KMS-11 (cell line): Measurements from ENCODE around the gene SLC27A6.

Experiments
- H2AFZ ChIP-seq: fragments of 200-600 bp; sonication (generic); 2 replicates; pipeline ENCODE4 v1.6.1; 2016; ENCODE audit warnings: antibody characterized with exemption, mixed run types, low read depth
- H3K27ac ChIP-seq: fragments of 200-600 bp; sonication (generic); 2 replicates; pipeline ENCODE4 v1.6.1; 2016; ENCODE audit warnings: mild to moderate bottlenecking, mixed run types
- H3K27me3 ChIP-seq: fragments of 200-600 bp; sonication (generic); 2 replicates; pipeline ENCODE4 v1.6.1; 2017; ENCODE audit warnings: mild to moderate bottlenecking, low read depth, mixed run types, moderate library complexity; ENCODE audit not compliant: insufficient read depth
- H3K36me3 ChIP-seq: fragments of 200-600 bp; sonication (generic); 2 replicates; pipeline ENCODE4 v1.6.1; 2017; ENCODE audit warnings: mild to moderate bottlenecking, mixed run types; ENCODE audit not compliant: insufficient read depth
- H3K4me1 ChIP-seq: fragments of 200-600 bp; sonication (generic); 2 replicates; pipeline ENCODE4 v1.6.1; 2016; ENCODE audit warnings: mild to moderate bottlenecking, low read depth, mixed run types; ENCODE audit not compliant: poor library complexity, severe bottlenecking
- H3K4me2 ChIP-seq: fragments of 200-600 bp; sonication (generic); 2 replicates; pipeline ENCODE4 v1.7.0; 2016; ENCODE audit warnings: mild to moderate bottlenecking, mixed run types
- H3K4me3 ChIP-seq: fragments of 200-600 bp; sonication (generic); IDR thresholded peaks from 2 replicates; pipeline ENCODE4 v1.6.1; 2017; ENCODE audit warnings: low read depth, low read length, mixed read lengths; ENCODE audit not compliant: insufficient read depth
- H3K79me2 ChIP-seq: fragments of 200-600 bp; sonication (generic); 2 replicates; pipeline ENCODE4 v1.6.1; 2016; ENCODE audit warnings: low read depth, mixed run types; ENCODE audit not compliant: insufficient read depth
- H3K9ac ChIP-seq: fragments of 200-600 bp; sonication (generic); 2 replicates; pipeline ENCODE4 v1.6.1; 2016; ENCODE audit warnings: mild to moderate bottlenecking, mixed run types
- H4K20me1 ChIP-seq: fragments of 200-600 bp; sonication (generic); 2 replicates; pipeline ENCODE4 v1.6.1; 2016; ENCODE audit warnings: mild to moderate bottlenecking, mixed run types; ENCODE audit not compliant: insufficient read depth
- TF ChIP-seq, protein P1 (sequence below): fragments of 200-600 bp; sonication (generic); conservative IDR thresholded peaks from 2 replicates; pipeline ENCODE4 v1.6.1; 2017; ENCODE audit warnings: low read depth, mild to moderate bottlenecking, antibody characterized with exemption, low read length, moderate library complexity, mixed read lengths

SLC27A6 gene, protein sequence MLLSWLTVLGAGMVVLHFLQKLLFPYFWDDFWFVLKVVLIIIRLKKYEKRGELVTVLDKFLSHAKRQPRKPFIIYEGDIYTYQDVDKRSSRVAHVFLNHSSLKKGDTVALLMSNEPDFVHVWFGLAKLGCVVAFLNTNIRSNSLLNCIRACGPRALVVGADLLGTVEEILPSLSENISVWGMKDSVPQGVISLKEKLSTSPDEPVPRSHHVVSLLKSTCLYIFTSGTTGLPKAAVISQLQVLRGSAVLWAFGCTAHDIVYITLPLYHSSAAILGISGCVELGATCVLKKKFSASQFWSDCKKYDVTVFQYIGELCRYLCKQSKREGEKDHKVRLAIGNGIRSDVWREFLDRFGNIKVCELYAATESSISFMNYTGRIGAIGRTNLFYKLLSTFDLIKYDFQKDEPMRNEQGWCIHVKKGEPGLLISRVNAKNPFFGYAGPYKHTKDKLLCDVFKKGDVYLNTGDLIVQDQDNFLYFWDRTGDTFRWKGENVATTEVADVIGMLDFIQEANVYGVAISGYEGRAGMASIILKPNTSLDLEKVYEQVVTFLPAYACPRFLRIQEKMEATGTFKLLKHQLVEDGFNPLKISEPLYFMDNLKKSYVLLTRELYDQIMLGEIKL

DNA sequence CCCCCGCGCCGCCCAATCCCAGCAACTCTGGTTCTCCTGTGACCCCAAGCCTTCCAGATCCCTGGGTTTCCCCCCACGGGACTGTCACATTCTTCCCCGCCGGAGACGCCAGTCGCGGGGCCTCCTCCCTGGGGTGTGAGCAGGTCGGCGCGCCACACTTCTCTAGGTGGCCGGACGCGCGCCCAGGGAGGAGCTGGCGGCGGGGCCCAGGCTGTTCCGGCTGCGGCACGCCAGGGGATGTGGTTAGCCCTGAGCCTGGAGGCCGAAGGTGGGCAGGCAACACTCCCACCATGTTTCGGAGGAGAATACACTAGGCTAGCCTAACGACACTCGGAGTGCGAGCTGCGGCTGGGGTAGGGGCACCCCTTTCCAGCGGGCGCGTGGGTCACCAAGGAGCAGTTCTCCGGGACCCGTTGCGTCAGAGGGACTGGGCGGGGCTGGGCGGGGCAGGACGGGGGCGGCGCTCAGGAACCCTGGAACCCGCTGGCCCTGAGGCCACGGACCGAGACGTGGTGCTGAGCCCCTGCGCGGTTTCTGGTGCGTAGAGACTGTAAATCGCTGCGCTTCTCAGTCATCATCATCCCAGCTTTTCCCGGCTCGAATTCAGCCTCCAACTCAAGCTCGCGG, at the start of gene SLC27A6:
SLC27A6 (plus strand) TSS at position 478 of the 627 bp plus-strand sequence. CDS start 650 bp downstream, outside the sequence.
- TF ChIP-seq, protein P1, sequence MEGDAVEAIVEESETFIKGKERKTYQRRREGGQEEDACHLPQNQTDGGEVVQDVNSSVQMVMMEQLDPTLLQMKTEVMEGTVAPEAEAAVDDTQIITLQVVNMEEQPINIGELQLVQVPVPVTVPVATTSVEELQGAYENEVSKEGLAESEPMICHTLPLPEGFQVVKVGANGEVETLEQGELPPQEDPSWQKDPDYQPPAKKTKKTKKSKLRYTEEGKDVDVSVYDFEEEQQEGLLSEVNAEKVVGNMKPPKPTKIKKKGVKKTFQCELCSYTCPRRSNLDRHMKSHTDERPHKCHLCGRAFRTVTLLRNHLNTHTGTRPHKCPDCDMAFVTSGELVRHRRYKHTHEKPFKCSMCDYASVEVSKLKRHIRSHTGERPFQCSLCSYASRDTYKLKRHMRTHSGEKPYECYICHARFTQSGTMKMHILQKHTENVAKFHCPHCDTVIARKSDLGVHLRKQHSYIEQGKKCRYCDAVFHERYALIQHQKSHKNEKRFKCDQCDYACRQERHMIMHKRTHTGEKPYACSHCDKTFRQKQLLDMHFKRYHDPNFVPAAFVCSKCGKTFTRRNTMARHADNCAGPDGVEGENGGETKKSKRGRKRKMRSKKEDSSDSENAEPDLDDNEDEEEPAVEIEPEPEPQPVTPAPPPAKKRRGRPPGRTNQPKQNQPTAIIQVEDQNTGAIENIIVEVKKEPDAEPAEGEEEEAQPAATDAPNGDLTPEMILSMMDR: no peak
- Histone ChIP-seq H3K4me2 (no peak within 1 kb of the TSS), H3K79me2 (no peaks in the 10 kb centered on the region), H3K4me3 (no peak within 1 kb of the TSS), H3K27me3 (no peaks in the 10 kb centered on the region), H3K9ac (no peak within 1 kb of the TSS), H3K36me3 (no peaks in the 10 kb centered on the region), H4K20me1 (no peaks in the 10 kb centered on the region), H3K4me1 (no peaks in the 10 kb centered on the region), H2AFZ (no peak within 1 kb of the TSS), H3K27ac (no peak within 1 kb of the TSS)

DNA sequence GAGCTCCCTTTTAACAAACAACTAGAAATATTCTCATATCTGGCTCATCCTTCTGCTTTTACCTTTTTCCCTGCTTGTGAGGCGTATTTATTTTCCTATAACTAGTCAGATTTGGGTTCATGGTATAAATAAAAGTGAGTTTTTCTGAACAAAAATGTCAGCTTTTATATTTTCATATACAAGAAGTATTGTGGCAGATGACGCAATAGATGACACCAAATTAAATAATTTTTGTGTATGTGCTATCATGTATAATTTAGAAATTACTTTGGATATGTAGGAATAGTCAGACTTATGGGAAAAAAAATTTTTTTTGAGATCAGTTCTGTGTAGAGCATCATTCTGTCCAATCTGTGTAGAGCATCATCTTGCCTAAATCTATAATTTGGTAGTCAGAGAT, 45.7 kb upstream of the SLC27A6 start:
- Histone ChIP-seq H3K4me1 (no peaks in the 10 kb centered on the region), H3K27me3 (no peaks in the 10 kb centered on the region), H3K36me3 (no peaks in the 10 kb centered on the region), H3K27ac (no peak overlapping the region), H3K9ac (no peak overlapping the region), H3K4me3 (no peak overlapping the region), H3K4me2 (no peak overlapping the region), H2AFZ (no peak overlapping the region), H3K79me2 (no peaks in the 10 kb centered on the region), H4K20me1 (no peaks in the 10 kb centered on the region)
- TF ChIP-seq, protein P1: no peak

DNA sequence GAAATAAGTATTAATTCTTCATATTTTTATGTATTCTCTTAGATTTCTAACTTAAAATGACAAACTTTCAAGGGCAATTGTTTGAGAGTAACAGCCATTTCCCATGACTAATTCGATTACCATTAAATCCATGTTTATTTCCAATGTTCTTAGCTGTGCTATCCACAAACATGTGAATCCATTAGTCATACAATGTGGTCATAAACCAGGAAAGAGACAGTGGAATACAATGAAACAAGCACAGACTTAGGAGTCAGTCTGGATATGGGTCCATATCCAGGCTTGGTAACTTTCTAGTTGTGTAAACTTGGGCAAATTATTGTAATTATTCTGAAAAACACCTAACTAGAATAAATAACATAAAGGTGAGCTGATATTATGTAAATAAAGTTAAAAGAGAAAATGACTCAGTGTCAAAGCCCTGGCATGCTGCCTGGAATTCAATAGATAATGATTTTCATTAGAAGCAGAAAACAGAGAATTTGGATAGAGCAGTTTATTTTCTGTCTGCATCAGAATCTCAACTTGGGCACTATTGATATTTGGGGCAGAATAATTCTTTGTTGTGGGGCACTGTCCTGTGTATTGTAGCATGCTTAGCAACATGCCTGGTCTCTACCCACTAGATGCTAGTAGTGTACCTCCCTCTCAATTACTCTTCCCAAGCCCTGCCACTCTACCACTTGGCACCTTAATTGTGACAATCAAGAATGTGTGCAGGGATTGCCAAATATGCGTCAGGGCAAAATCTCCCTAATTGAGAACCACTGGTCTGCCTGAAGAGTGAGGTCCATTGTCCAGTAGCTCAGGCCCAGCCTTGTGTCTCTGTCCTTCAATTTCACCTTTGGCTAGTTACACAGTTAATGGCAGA, 44.7 kb upstream of the SLC27A6 start:
- TF ChIP-seq, protein P1: no peak
- no peaks in the 10 kb centered on the region for H3K36me3 ChIP-seq
- H3K4me1 ChIP-seq: no peaks in the 10 kb centered on the region
- H3K27ac ChIP-seq: no peak overlapping the region
- no peak overlapping the region for H3K4me2 ChIP-seq
- H3K27me3 ChIP-seq: no peaks in the 10 kb centered on the region
- H3K9ac ChIP-seq: no peak overlapping the region
- H3K4me3 ChIP-seq: no peak overlapping the region
- H2AFZ ChIP-seq: no peak overlapping the region
- H4K20me1 ChIP-seq: no peaks in the 10 kb centered on the region
- H3K79me2 ChIP-seq: no peaks in the 10 kb centered on the region

DNA sequence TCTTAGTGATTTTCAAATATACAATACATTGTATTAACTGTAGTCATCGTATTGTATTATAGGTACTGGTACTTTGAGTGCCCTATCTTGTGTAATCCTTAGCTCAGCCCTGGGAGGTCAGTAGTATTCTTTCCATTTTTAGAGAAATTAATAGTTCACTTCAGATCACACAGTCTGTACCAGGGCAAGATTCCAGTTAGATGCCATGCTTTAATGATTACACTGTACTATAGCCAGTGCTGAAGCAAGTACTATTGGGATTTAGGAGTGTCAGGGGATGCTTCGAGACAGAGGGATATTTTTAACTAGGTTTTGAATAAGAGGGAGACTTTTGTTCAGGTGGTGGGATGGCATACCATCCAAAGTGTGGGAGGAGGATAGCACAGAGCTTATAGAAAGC, 41.0 kb upstream of the SLC27A6 start:
- TF ChIP-seq, protein P1: no peak
- no peak overlapping the region for H3K4me2 ChIP-seq
- H3K4me3 ChIP-seq: no peak overlapping the region
- no peaks in the 10 kb centered on the region for H3K27me3 ChIP-seq
- no peaks in the 10 kb centered on the region for H3K36me3 ChIP-seq
- H3K9ac ChIP-seq: no peak overlapping the region
- H4K20me1 ChIP-seq: no peaks in the 10 kb centered on the region
- H3K79me2 ChIP-seq: no peaks in the 10 kb centered on the region
- H2AFZ ChIP-seq: no peak overlapping the region
- no peak overlapping the region for H3K27ac ChIP-seq
- no peaks in the 10 kb centered on the region for H3K4me1 ChIP-seq
